ENCODE measurements around the gene GPSM1. TPM values are rescaled to one million over a fixed set of nuclear protein-coding genes. Genes with fewer than 3 reads are reported as not detected.

Gene GPSM1
- total and polyA plus RNA-seq, 7 donors = 0.34 to 2.3 (median 1.3) TPM

GRCh38 chr9:136407911-136408310 is 80.6 kb downstream of the GPSM1 start:
- DNase-seq (no peak), ATAC-seq (no peak)
- intact Hi-C loops (cut with DNase I) = loop anchor here in 1 of 2 donors (2.0 kb wide), 1 partner anchor 43 kb away; no protein-coding TSS in a partner anchor
- Histone ChIP-seq H3K36me3 (ENCODE audit: insufficient read depth in 1 of 2, low read depth in 1 of 2) (peaks cover 0 to 61% of the 10 kb centered on the region in 2 donors), H3K4me1 (peaks cover 25% of the 10 kb centered on the region), H3K9me3 (no peaks in the 10 kb centered on the region), H3K4me3 (no peak overlapping the region), H3K27me3 (ENCODE audit: insufficient read depth in 3 of 3, low read length in 2 of 3) (no peaks in the 10 kb centered on the region), H3K27ac (no peak overlapping the region)
- 81 to 85% (median 83%) methylated on average over 7 of the region's 7 CpGs for WGBS, 3 donors
- no peak for TF ChIP-seq CTCF (IDR thresholded peaks at IDR 0.05)

Other genes starting within 250 kb of the GPSM1 start
- gene NACC2, start 232.2 kb upstream of the GPSM1 start, total RNA-seq = 10 to 100 TPM; 18.4 to 33.5 (median 28.0) TPM
- 10 to 100 TPM in 2 of 3 donors, 1 to 10 TPM in 1; 8.5 to 14.0 (median 10.4) TPM for gene NACC2, start 232.2 kb upstream of the GPSM1 start, polyA plus RNA-seq
- gene TMEM250, start 208.7 kb upstream of the GPSM1 start, total RNA-seq = 10 to 100 TPM; 17.3 to 27.8 (median 22.5) TPM
- gene TMEM250, start 208.7 kb upstream of the GPSM1 start, polyA plus RNA-seq = 10 to 100 TPM; 28.8 to 49.5 (median 41.3) TPM
- gene LHX3, start 122.4 kb upstream of the GPSM1 start, total RNA-seq = not detected
- gene LHX3, start 122.4 kb upstream of the GPSM1 start, polyA plus RNA-seq = not detected
- 1 to 10 TPM; 3.8 to 6.7 (median 5.4) TPM for gene QSOX2, start 81.7 kb upstream of the GPSM1 start, total RNA-seq
- 1 to 10 TPM; 3.6 to 7.5 (median 5.6) TPM for gene QSOX2, start 81.7 kb upstream of the GPSM1 start, polyA plus RNA-seq
- gene CCDC187, start 23.4 kb upstream of the GPSM1 start, total RNA-seq = not detected
- gene CCDC187, start 23.4 kb upstream of the GPSM1 start, polyA plus RNA-seq = not detected
- gene DNLZ, start 36.2 kb downstream of the GPSM1 start, total RNA-seq = 10 to 100 TPM in 3 of 4 donors, 1 to 10 TPM in 1; 8.2 to 29.6 (median 21.1) TPM
- 10 to 100 TPM; 18.5 to 40.7 (median 18.7) TPM for gene DNLZ, start 36.2 kb downstream of the GPSM1 start, polyA plus RNA-seq
- gene CARD9, start 46.1 kb downstream of the GPSM1 start, total RNA-seq = 1 to 10 TPM in 1 of 4 donors, under 1 TPM in 3; 0.26 to 1.1 (median 0.71) TPM
- under 1 TPM; 0.39 to 0.56 (median 0.51) TPM for gene CARD9, start 46.1 kb downstream of the GPSM1 start, polyA plus RNA-seq
- gene SNAPC4, start 72.6 kb downstream of the GPSM1 start, total RNA-seq = 1 to 10 TPM; 3.5 to 4.9 (median 4.5) TPM
- 1 to 10 TPM; 3.1 to 6.5 (median 5.1) TPM for gene SNAPC4, start 72.6 kb downstream of the GPSM1 start, polyA plus RNA-seq
- gene ENTR1, start 83.1 kb downstream of the GPSM1 start, total RNA-seq = 10 to 100 TPM; 16.0 to 39.0 (median 32.3) TPM
- gene ENTR1, start 83.1 kb downstream of the GPSM1 start, polyA plus RNA-seq = 10 to 100 TPM; 24.6 to 53.0 (median 45.4) TPM
- 10 to 100 TPM; 52.4 to 68.7 (median 60.6) TPM for gene PMPCA, start 83.1 kb downstream of the GPSM1 start, total RNA-seq
- gene PMPCA, start 83.1 kb downstream of the GPSM1 start, polyA plus RNA-seq = 100 to 1,000 TPM in 1 of 3 donors, 10 to 100 TPM in 2; 42.4 to 116 (median 97.5) TPM
- gene INPP5E, start 112.3 kb downstream of the GPSM1 start, total RNA-seq = 1 to 10 TPM; 4.9 to 9.6 (median 7.4) TPM
- gene INPP5E, start 112.3 kb downstream of the GPSM1 start, polyA plus RNA-seq = 1 to 10 TPM; 4.7 to 5.3 (median 4.8) TPM
- gene SEC16A, start 155.5 kb downstream of the GPSM1 start, total RNA-seq = 10 to 100 TPM; 31.5 to 40.0 (median 37.0) TPM
- gene SEC16A, start 155.5 kb downstream of the GPSM1 start, polyA plus RNA-seq = 10 to 100 TPM; 22.3 to 27.6 (median 26.1) TPM
- gene NOTCH1, start 218.5 kb downstream of the GPSM1 start, total RNA-seq = 10 to 100 TPM in 3 of 4 donors, 1 to 10 TPM in 1; 8.7 to 15.4 (median 12.3) TPM
- 1 to 10 TPM; 1.8 to 3.8 (median 2.9) TPM for gene NOTCH1, start 218.5 kb downstream of the GPSM1 start, polyA plus RNA-seq